Measurements from ENCODE around the gene TANGO2. TPM values are rescaled to one million over a fixed set of nuclear protein-coding genes. Genes with fewer than 3 reads are reported as not detected.

TANGO2 gene
- total and polyA plus RNA-seq, 9 of the 15 experiments (the other 6 are each of a cell fraction or from before 2014, with no cell fraction given), result 15.5 to 94.9 (median 70.1) TPM

GRCh38 chr22:20035375-20036083 is 14.6 kb downstream of the TANGO2 start:
- intact Hi-C loops (cut with micrococcal nuclease) (no loop called here), in situ Hi-C loops (cut with MboI) (no loop called here)
- BruUV-seq (replicated peaks), result no TSS peak
- Histone ChIP-seq H3K4me1 (replicated peaks in 1 of 2; ENCODE audit: control insufficient read depth in 2 of 2, insufficient read depth in 2 of 2, low read length in 2 of 2) (peaks cover 11 to 63% of the 10 kb centered on the region in 2 experiments; a peak in 4 of 5 replicates), H3K27ac (ENCODE audit: extremely low read depth, low read depth, low read length) (no peak overlapping the region), H3K9me1 (ENCODE audit: control insufficient read depth, insufficient read depth, low read length) (peaks cover 16% of the 10 kb centered on the region), H3K4me2 (ENCODE audit: insufficient read depth, low read length) (no peak overlapping the region), H2AFZ (ENCODE audit: low read depth, low read length) (no peak overlapping the region), H3K79me2 (ENCODE audit: control insufficient read depth, insufficient read depth, low read length) (peaks cover 50% of the 10 kb centered on the region), H3K9ac (ENCODE audit: insufficient read depth in 1 of 2, low read depth in 2 of 2, low read length in 2 of 2) (peak overlapping the region in 1 of 2 experiments; percentile 86; a peak in 3 of 4 replicates), H4K20me1 (replicated peaks; ENCODE audit: control insufficient read depth, insufficient read depth, low read length) (peaks cover 66% of the 10 kb centered on the region), H3K9me3 (replicated peaks; ENCODE audit: control insufficient read depth, insufficient read depth, low read depth, low read length) (no peaks in the 10 kb centered on the region), H3K27me3 (ENCODE audit: control insufficient read depth in 2 of 2, insufficient read depth in 2 of 2, low read length in 2 of 2) (no peaks in the 10 kb centered on the region), H3K36me3 (ENCODE audit: control insufficient read depth, insufficient read depth, low read length) (peaks cover 78% of the 10 kb centered on the region; the same call in 2 of the 3 replicates), H3K4me3 (no peak overlapping the region)
- DNase-seq (ENCODE audit: extremely low read depth in 1 of 4, low spot score in 3 of 4) (peak in 2 of 4 experiments; percentile 77 to 82), FAIRE-seq (peak; percentile 60), ATAC-seq (peak; percentile 64)
- WGBS (ENCODE audit: insufficient coverage, low coverage, missing lambda C conversion rate), result 47% methylated on average over 16 of the region's 16 CpGs
- ChIA-PET CTCF (ENCODE audit: low intra/inter-chr PET ratio) (no interaction called here), POLR2A (interaction anchor here (0.6 to 6.4 kb wide), 20 partner anchors 8 to 1560 kb away, joined by 3 to 54 read pairs (median 4); partner anchors contain the start of genes TANGO2 and TRMT2A)
- TF ChIP-seq MTF1 (CRISPR knock-in tag; IDR thresholded peaks at IDR 0.05; ENCODE audit: borderline replicate concordance), result no peak
- no peak for TF ChIP-seq GTF2E2 (tag; IDR thresholded peaks at IDR 0.05)
- TF ChIP-seq RB1 (IDR thresholded peaks at IDR 0.05; ENCODE audit: low read depth), result no peak
- no peak for TF ChIP-seq BRF2 (IDR thresholded peaks at IDR 0.05; ENCODE audit: borderline replicate concordance, insufficient read depth, insufficient read length)
- TF ChIP-seq NFIC (IDR thresholded peaks at IDR 0.05), result peak; percentile 57; the same call in 1 of the 2 replicates
- TF ChIP-seq RCOR1 (IDR thresholded peaks at IDR 0.05; ENCODE audit: borderline replicate concordance in 1 of 2, low read depth in 2 of 2, low read length in 2 of 2), result peak; percentile 88 to 94
- TF ChIP-seq PML (IDR thresholded peaks at IDR 0.05; ENCODE audit: low read length), result no peak
- no peak for TF ChIP-seq ZNF408 (CRISPR knock-in tag; IDR thresholded peaks at IDR 0.05; ENCODE audit: low read depth)
- TF ChIP-seq BHLHE40 (IDR thresholded peaks at IDR 0.05; ENCODE audit: low read length), result peak; percentile 90
- no peak for TF ChIP-seq MCM2 (IDR thresholded peaks at IDR 0.05; ENCODE audit: low read depth)
- peak; percentile 54 to 92; a peak in 2 of 4 replicates for TF ChIP-seq HDAC1 (IDR thresholded peaks at IDR 0.05)
- TF ChIP-seq HLTF (IDR thresholded peaks at IDR 0.05), result no peak
- TF ChIP-seq NKRF (IDR thresholded peaks at IDR 0.05; ENCODE audit: borderline replicate concordance), result peak; percentile 58; the same call in 1 of the 2 replicates
- TF ChIP-seq HSF4 (CRISPR knock-in tag; IDR thresholded peaks at IDR 0.05; ENCODE audit: borderline replicate concordance), result peak; percentile 59; the same call in 1 of the 2 replicates
- no peak for TF ChIP-seq NELFE (IDR thresholded peaks at IDR 0.05; ENCODE audit: insufficient read depth, insufficient read length)
- TF ChIP-seq MNT (conservative IDR thresholded peaks at IDR 0.05), result peak in 1 of 2 experiments; percentile 84; a peak in 2 of 4 replicates

Data from K562 (cell line).